ENCODE data around the gene CYSLTR1.

CYSLTR1 gene, protein sequence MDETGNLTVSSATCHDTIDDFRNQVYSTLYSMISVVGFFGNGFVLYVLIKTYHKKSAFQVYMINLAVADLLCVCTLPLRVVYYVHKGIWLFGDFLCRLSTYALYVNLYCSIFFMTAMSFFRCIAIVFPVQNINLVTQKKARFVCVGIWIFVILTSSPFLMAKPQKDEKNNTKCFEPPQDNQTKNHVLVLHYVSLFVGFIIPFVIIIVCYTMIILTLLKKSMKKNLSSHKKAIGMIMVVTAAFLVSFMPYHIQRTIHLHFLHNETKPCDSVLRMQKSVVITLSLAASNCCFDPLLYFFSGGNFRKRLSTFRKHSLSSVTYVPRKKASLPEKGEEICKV

DNA sequence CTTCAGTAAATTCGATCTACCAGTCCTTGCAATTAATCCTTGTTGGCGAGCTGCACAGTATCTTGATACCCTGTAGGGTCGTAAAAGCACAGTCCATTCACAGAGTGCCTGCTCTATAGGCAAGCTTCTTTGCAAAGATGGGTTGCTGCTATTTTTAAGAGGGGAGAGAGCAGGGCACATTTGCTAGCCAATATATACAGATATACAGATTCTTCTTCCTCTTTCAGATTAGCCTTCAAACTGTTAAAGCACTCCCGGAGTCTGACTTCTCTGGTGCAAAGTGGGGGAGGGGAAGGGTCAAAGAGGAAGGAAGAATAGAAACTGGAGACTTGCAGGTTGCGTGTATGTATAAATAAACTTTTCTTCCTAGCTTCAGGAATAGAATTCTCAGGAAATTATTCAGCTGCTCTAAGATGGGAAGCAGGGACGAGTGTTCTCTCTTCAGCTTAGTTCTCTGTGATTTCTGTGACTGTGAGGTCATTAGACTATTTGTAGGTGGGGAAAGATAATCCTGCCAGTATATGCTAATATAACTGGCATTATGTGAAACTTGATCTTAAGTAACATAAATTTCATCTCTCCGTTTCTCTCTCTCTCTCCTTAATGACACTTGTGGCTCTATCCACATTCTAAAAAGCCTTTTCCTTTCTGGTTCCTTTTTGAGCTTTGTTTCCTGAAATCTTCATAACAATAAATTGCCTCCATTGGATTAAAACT is at the start of gene CYSLTR1:
Gene CYSLTR1, minus strand, starts transcription at position 242 of the 717 bp plus-strand sequence. CDS start 53,865 bp downstream, outside the sequence.
- H3K4me3 ChIP-seq (ENCODE audit: low read depth, low read length) = no peak within 1 kb of the TSS
- TF ChIP-seq, protein P1, sequence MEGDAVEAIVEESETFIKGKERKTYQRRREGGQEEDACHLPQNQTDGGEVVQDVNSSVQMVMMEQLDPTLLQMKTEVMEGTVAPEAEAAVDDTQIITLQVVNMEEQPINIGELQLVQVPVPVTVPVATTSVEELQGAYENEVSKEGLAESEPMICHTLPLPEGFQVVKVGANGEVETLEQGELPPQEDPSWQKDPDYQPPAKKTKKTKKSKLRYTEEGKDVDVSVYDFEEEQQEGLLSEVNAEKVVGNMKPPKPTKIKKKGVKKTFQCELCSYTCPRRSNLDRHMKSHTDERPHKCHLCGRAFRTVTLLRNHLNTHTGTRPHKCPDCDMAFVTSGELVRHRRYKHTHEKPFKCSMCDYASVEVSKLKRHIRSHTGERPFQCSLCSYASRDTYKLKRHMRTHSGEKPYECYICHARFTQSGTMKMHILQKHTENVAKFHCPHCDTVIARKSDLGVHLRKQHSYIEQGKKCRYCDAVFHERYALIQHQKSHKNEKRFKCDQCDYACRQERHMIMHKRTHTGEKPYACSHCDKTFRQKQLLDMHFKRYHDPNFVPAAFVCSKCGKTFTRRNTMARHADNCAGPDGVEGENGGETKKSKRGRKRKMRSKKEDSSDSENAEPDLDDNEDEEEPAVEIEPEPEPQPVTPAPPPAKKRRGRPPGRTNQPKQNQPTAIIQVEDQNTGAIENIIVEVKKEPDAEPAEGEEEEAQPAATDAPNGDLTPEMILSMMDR (IDR thresholded peaks at IDR 0.05; ENCODE audit: low read depth, low read length) = no peak

DNA sequence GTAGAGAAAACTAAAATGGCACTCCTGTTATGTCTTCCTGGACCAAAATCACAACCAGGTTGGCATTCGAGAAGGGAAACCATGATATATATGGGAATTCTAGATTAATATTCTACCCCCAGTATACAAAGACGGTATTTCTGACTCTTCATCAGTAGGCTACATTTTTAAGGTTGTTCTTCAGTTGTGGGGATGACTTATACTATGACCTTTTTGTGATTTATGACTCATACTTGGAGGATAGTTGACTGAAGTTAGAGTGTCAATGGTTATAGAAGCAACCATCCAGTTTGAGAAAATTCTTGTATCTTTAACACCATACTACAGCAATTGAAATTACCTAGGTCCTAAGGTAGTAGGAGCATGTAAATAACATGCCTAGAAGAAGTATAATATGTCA is 49.8 kb upstream of the CYSLTR1 start:
- TF ChIP-seq, protein P1 (IDR thresholded peaks at IDR 0.05; ENCODE audit: low read depth, low read length) = no peak

DNA sequence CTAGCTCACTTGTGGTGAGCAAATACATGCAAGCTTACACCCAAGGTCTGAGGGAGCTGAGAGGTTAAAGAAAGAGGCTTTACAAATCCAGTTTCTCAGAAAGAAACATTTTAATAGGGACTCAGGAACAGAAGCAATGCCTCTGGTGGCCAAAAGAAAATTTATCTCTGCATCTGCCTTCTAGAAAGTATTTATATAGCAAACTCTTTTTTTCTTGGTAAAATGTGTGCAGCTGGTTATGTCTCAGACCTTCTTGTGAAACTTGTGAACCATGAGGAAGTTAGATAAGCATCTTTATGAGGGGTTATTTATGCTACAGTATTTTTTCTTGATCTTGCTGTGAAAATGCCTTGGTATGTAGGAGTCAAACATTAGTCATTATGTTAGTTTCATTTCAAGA is 48.5 kb upstream of the CYSLTR1 start:
- TF ChIP-seq, protein P1 (IDR thresholded peaks at IDR 0.05; ENCODE audit: low read depth, low read length) = no peak
- H3K4me3 ChIP-seq (ENCODE audit: low read depth, low read length) = no peak overlapping the region

More for the DNA sequence above, 49.8 kb upstream of the CYSLTR1 start:
- no peak overlapping the region for H3K4me3 ChIP-seq (ENCODE audit: low read depth, low read length)

DNA sequence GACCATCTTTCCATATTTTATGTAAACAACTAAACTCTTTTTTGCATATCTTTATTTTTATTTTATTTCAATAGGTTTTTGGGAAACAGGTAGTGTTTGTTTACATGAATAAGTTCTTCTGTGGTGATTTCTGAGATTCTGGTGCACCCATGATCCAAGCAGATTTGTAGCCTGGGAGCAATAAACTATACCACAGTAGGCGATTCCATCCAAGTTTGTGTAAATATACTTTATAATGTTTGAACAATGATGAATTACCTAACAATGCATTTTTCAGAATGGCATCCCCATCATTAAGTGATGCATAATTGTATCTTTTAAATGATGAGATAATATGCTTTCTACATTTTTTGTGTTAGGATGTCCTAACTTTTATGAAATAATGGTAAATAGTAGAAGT is 39.2 kb upstream of the CYSLTR1 start:
- no peak overlapping the region for H3K4me3 ChIP-seq (ENCODE audit: low read depth, low read length)
- TF ChIP-seq, protein P1 (IDR thresholded peaks at IDR 0.05; ENCODE audit: low read depth, low read length) = no peak

DNA sequence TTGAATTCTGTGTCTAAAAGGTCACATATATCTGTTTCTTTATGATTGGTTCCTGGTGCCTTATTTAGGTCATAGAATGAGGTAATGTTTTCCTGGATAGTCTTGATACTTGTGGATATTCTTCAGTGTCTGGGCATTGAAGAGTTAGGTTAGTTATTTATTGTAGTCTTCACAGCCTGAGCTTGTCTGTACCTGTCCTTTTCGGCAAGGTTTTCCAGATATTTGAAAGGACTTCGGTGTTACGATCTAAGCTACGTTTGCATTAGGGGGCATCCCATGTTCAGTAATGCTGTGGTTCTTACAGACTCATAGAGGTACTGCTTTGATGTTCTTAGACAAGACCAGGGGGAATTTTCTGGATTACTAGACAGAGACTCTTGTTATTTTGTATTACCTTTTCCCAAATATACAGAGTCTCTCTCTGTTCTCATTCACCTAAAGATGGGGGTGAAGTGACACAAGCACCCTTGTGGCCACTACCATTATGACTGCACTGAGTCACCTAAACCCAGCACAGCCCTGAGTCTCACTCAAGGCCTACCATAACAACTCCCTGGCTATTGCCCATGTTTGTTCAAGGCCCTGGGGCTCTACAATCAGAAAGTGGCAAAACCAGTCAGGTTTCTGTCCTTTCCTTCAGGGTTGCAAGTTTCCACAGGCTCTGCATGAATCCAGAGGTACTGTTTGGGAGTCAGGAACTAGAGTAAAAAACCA is 30.1 kb upstream of the CYSLTR1 start:
- TF ChIP-seq, protein P1 (IDR thresholded peaks at IDR 0.05; ENCODE audit: low read depth, low read length) = no peak
- no peak overlapping the region for H3K4me3 ChIP-seq (ENCODE audit: low read depth, low read length)

DNA sequence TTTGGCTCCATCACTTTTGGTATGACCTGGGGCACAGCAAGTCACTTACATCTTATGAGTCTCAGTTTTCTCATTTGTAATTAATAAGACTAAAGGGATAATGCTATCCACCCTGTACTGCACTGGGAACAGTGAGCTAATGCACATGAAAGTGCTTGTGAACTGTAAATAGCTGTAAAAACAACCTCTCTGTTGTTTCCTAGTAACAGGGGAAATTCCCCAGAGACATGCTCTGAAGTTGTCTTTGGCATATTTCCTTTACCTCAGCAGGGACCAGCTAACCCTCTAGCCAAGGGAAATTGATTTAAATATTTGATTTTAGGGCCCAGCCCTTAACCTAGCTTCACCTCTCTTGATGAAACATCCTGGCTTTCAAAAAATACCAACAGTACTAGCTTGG is 6.1 kb upstream of the CYSLTR1 start:
- TF ChIP-seq, protein P1 (IDR thresholded peaks at IDR 0.05; ENCODE audit: low read depth, low read length) = no peak

More for the DNA sequence above, 6.1 kb upstream of the CYSLTR1 start:
- no peak overlapping the region for H3K4me3 ChIP-seq (ENCODE audit: low read depth, low read length)
